Left ventricle myocardium inferior (tissue), 1 donor: ENCODE data around the gene MGST1. TPM values are rescaled to one million over a fixed set of nuclear protein-coding genes. Genes with fewer than 3 reads are reported as not detected.
"Not testable (repeated sequence)": the region's sequence is repeated elsewhere in the genome, so short reads cannot be mapped to it uniquely, and the experiment has no call there.

ENCODE experiments used
- DNase-seq: peaks from one replicate; pipeline ENCODE4 v3.0.0-alpha.2; 2020
- H3K27ac ChIP-seq: fragments of 200-600 bp; replicated peaks from 2 replicates; pipeline ENCODE4 v1.8.0; 2021
- H3K27me3 ChIP-seq: fragments of 200-600 bp; 2 replicates; pipeline ENCODE4 v1.8.0; 2021; ENCODE audit warnings: low read depth
- H3K36me3 ChIP-seq: fragments of 200-600 bp; 2 replicates; pipeline ENCODE4 v1.8.0; 2021
- H3K4me1 ChIP-seq: fragments of 200-600 bp; 2 replicates; pipeline ENCODE4 v1.8.0; 2021
- H3K4me3 ChIP-seq: fragments of 200-600 bp; 2 replicates; pipeline ENCODE4 v1.8.0; 2021; ENCODE audit warnings: mild to moderate bottlenecking, moderate library complexity
- H3K9me3 ChIP-seq: fragments of 200-600 bp; replicated peaks from 2 replicates; pipeline ENCODE4 v1.8.0; 2021
- CTCF ChIP-seq: fragments of 200-600 bp; IDR thresholded peaks from 2 replicates; pipeline ENCODE4 v1.8.0; 2021; ENCODE audit warnings: antibody characterized with exemption, mild to moderate bottlenecking, borderline replicate concordance
- intact Hi-C: fragments of 100-400 bp; cut with micrococcal nuclease; formaldehyde crosslinking; loops from one replicate; pipeline ENCODE4 v1.11.0; 2022
- total RNA-seq: library from RNA; stranded (reverse); fragmentation: NEBNext Ultra II Directional; extraction: Animal tissue kit (Norgen Biotek cat#: 25700); gene quantifications from one replicate; pipeline ENCODE4 v1.2.1, GENCODE V29; 2021
- donor health status: DM: no; HTN: yes; CAD: no; lungs with severe emphysema.

Gene MGST1
- total RNA-seq, 1 donor from 2014 or later, result 15.2 TPM

- DNase-seq, result no peak
- Histone ChIP-seq H3K27me3 (no peaks in the 10 kb centered on the region), H3K36me3 (no peaks in the 10 kb centered on the region), H3K27ac (no peak overlapping the region), H3K4me3 (no peak overlapping the region), H3K9me3 (no peaks in the 10 kb centered on the region), H3K4me1 (no peaks in the 10 kb centered on the region)
- no peak for TF ChIP-seq CTCF
- intact Hi-C loops, result no loop called here
Observed at GRCh38 chr12:16361142-16361783, 13.8 kb downstream of the MGST1 start.

- Histone ChIP-seq H3K9me3 (no peaks in the 10 kb centered on the region), H3K36me3 (no peaks in the 10 kb centered on the region), H3K4me3 (no peak overlapping the region), H3K27me3 (no peaks in the 10 kb centered on the region), H3K27ac (no peak overlapping the region), H3K4me1 (no peaks in the 10 kb centered on the region)
- no peak for TF ChIP-seq CTCF
- no peak for DNase-seq
- intact Hi-C loops, result no loop called here
Observed at GRCh38 chr12:16362550-16362949, 15.1 kb downstream of the MGST1 start.

GRCh38 chr12:16369156-16369555 lies 21.7 kb downstream of the MGST1 start:
- DNase-seq, result no peak
- Histone ChIP-seq H3K27ac (no peak overlapping the region), H3K27me3 (no peaks in the 10 kb centered on the region), H3K36me3 (no peaks in the 10 kb centered on the region), H3K4me1 (no peaks in the 10 kb centered on the region), H3K9me3 (no peaks in the 10 kb centered on the region), H3K4me3 (no peak overlapping the region)
- intact Hi-C loops, result no loop called here
- TF ChIP-seq CTCF, result no peak

GRCh38 chr12:16370096-16370495 lies 22.7 kb downstream of the MGST1 start:
- H3K9me3 ChIP-seq, result no peaks in the 10 kb centered on the region
- H3K27me3 ChIP-seq, result no peaks in the 10 kb centered on the region
- no peaks in the 10 kb centered on the region for H3K36me3 ChIP-seq
- no peak for TF ChIP-seq CTCF
- H3K4me1 ChIP-seq, result no peaks in the 10 kb centered on the region
- no peak for DNase-seq
- no peak overlapping the region for H3K4me3 ChIP-seq
- intact Hi-C loops, result no loop called here
- H3K27ac ChIP-seq, result no peak overlapping the region

- H3K36me3 ChIP-seq, H3K4me3 ChIP-seq, H3K4me1 ChIP-seq, intact Hi-C loops, H3K9me3 ChIP-seq, DNase-seq, H3K27ac ChIP-seq: not testable (repeated sequence)
- peaks cover 13% of the 10 kb centered on the region for H3K27me3 ChIP-seq
Observed at GRCh38 chr12:16382652-16383312, 35.3 kb downstream of the MGST1 start.

- TF ChIP-seq CTCF, result no peak
- no peak overlapping the region for H3K27ac ChIP-seq
- no peaks in the 10 kb centered on the region for H3K36me3 ChIP-seq
- H3K4me3 ChIP-seq, result no peak overlapping the region
- no peaks in the 10 kb centered on the region for H3K4me1 ChIP-seq
- intact Hi-C loops, result no loop called here
- H3K9me3 ChIP-seq, result peaks cover 3% of the 10 kb centered on the region
- H3K27me3 ChIP-seq, result peaks cover 13% of the 10 kb centered on the region
- no peak for DNase-seq
Observed at GRCh38 chr12:16384732-16385131, 37.3 kb downstream of the MGST1 start.
